Breast epithelium (tissue), 4 donors: ENCODE results near the gene GET4. TPM values are rescaled to one million over a fixed set of nuclear protein-coding genes. Genes with fewer than 3 reads are reported as not detected.

Experiments
- DNase-seq, 2 donors: peaks; one replicate each; pipeline ENCODE4 v3.0.0-alpha.2; 2019; ENCODE audit warnings: low spot score in 2 of 2
- H3K27ac ChIP-seq, 2 donors: fragments of 200-600 bp; sonication (generic) in 1 of 2; one replicate each; pipeline ENCODE4 v1.5.1; 2016 to 2019; ENCODE audit warnings: mild to moderate bottlenecking in 1 of 2
- H3K27me3 ChIP-seq, 2 donors: fragments of 200-600 bp; sonication (generic) in 1 of 2; one replicate each; pipeline versions ENCODE4 v1.5.1 to v1.6.0; 2017 to 2019; ENCODE audit warnings: control low read depth in 1 of 2, mild to moderate bottlenecking in 1 of 2
- H3K36me3 ChIP-seq: fragments of 200-600 bp; one replicate; pipeline ENCODE4 v1.5.1; 2019
- H3K4me1 ChIP-seq, 2 donors: fragments of 200-600 bp; sonication (generic); one replicate each; pipeline ENCODE4 v1.5.1; 2016 to 2019; ENCODE audit warnings: control low read depth in 1 of 2
- H3K4me3 ChIP-seq, 3 donors: fragments of 200-600 bp; sonication (generic); 1 replicate in 2 of 3; 2 replicates in 1 of 3; pipeline ENCODE4 v1.5.1; 2016 to 2019; ENCODE audit warnings: mild to moderate bottlenecking in 3 of 3, moderate library complexity in 2 of 3
- H3K9me3 ChIP-seq, 2 donors: fragments of 200-600 bp; sonication (generic) in 1 of 2; one replicate each; pipeline ENCODE4 v1.5.1; 2016 to 2019; ENCODE audit warnings: control low read depth in 1 of 2
- CTCF ChIP-seq, 3 donors: fragments of 450-650 bp; IDR thresholded peaks; one replicate each; pipeline ENCODE4 v1.5.1; 2016 to 2017; ENCODE audit warnings: antibody characterized with exemption in 3 of 3, mild to moderate bottlenecking in 3 of 3, moderate library complexity in 3 of 3
- POLR2A ChIP-seq: fragments of 450-650 bp; IDR thresholded peaks from one replicate; pipeline ENCODE4 v1.6.1; 2016; ENCODE audit warnings: antibody characterized with exemption, mild to moderate bottlenecking, moderate library complexity
- POLR2AphosphoS5 ChIP-seq, 3 donors: sonication (generic); formaldehyde crosslinking; IDR thresholded peaks; one replicate each; pipeline ENCODE4 v1.6.1; 2017; ENCODE audit warnings: antibody characterized with exemption in 3 of 3
- intact Hi-C: fragments of 100-400 bp; cut with DNase I; formaldehyde crosslinking; loops from one replicate; pipeline ENCODE4 v1.15.1; 2023; ENCODE audit warnings: low total_unique reads
- total RNA-seq, 3 donors: library from RNA; depleted of rRNA; stranded (reverse); fragments of >200 nt; gene quantifications; one replicate each; pipeline ENCODE4 v1.1.0, GENCODE V29; 2016

The GET4 gene
- total RNA-seq, 3 donors from 2014 or later = 23.7 to 33.4 (median 29.5) TPM

DNA sequence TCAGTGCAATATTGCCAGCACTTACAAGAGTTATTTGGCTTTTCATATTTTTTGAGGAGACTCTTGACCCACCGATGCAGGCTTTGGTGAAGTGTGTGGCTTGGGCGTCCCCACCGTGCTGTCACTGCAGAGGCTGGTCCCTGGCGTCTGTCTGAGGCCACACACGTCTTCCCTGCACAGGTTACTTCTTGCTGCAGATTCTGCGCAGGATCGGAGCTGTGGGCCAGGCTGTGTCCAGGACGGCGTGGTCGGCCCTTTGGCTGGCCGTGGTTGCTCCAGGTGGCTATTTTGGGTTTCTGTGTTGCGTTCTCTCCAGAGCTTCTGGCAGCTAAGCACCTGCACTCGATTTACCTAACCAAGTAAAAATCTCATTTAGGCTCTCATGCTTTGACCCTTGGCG, 25.1 kb upstream of the GET4 start:
- intact Hi-C loops = no loop called here
- DNase-seq = no peak
- no peak for TF ChIP-seq POLR2A
- no peak for TF ChIP-seq CTCF (IDR thresholded peaks at IDR 0.05)
- TF ChIP-seq POLR2AphosphoS5 (IDR thresholded peaks at IDR 0.05) = no peak
- no peaks in the 10 kb centered on the region for H3K9me3 ChIP-seq
- H3K4me3 ChIP-seq = no peak overlapping the region
- H3K27me3 ChIP-seq = no peaks in the 10 kb centered on the region
- H3K36me3 ChIP-seq = peaks cover 27% of the 10 kb centered on the region
- no peaks in the 10 kb centered on the region for H3K4me1 ChIP-seq
- H3K27ac ChIP-seq = no peak overlapping the region

GRCh38 chr7:853366-854117, 22.8 kb upstream of the GET4 start:
- Histone ChIP-seq H3K4me1 (no peaks in the 10 kb centered on the region), H3K36me3 (peaks cover 27% of the 10 kb centered on the region), H3K4me3 (no peak overlapping the region), H3K27ac (no peak overlapping the region), H3K27me3 (no peaks in the 10 kb centered on the region), H3K9me3 (no peaks in the 10 kb centered on the region)
- TF ChIP-seq POLR2A (no peak), POLR2AphosphoS5 (IDR thresholded peaks at IDR 0.05) (no peak), CTCF (IDR thresholded peaks at IDR 0.05) (no peak)
- no peak for DNase-seq
- intact Hi-C loops = no loop called here

GRCh38 chr7:854118-854775, 22.1 kb upstream of the GET4 start:
- intact Hi-C loops = no loop called here
- no peaks in the 10 kb centered on the region for H3K4me1 ChIP-seq
- no peak overlapping the region for H3K4me3 ChIP-seq
- H3K27ac ChIP-seq = no peak overlapping the region
- H3K27me3 ChIP-seq = no peaks in the 10 kb centered on the region
- H3K9me3 ChIP-seq = no peaks in the 10 kb centered on the region
- H3K36me3 ChIP-seq = peaks cover 27% of the 10 kb centered on the region
- no peak for TF ChIP-seq POLR2A
- TF ChIP-seq CTCF (IDR thresholded peaks at IDR 0.05) = no peak
- TF ChIP-seq POLR2AphosphoS5 (IDR thresholded peaks at IDR 0.05) = no peak
- no peak for DNase-seq

DNA sequence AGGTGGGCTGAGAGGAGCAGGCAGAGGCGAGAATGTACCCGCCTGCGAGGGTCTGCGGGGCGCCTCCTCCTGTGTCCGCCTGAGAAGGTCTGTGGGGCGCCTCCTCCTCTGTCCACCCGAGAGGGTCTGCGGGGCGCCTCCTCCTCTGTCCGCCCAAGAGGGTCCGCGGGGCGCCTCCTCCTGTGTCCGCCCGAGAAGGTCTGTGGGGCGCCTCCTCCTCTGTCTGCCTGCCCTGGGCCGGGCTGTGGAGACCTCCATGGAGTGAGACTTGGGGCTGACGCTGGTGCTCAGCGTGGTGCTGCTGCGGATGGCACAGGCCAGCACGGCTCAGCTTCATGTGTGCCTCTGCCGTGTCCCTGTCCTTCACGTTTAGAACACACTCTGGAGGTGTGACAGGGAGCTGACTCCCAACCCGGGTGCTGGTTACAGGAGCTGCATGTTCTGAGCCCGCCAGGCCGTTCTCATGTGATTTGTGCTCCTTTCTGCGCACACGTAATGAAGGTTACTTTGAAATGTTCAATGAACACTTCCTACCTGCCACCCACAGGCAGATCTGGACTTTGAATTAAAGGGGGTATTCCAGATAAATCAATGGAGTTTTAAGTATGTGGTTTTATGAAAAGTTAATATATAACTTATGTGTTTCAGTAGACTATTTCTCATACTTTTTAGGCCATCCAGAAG, 20.5 kb upstream of the GET4 start:
- no peaks in the 10 kb centered on the region for H3K27me3 ChIP-seq
- no peak overlapping the region for H3K27ac ChIP-seq
- no peak for DNase-seq
- no peak overlapping the region for H3K4me3 ChIP-seq
- peaks cover 27% of the 10 kb centered on the region for H3K36me3 ChIP-seq
- intact Hi-C loops = no loop called here
- H3K4me1 ChIP-seq = no peaks in the 10 kb centered on the region
- TF ChIP-seq CTCF (IDR thresholded peaks at IDR 0.05) (no peak), POLR2AphosphoS5 (IDR thresholded peaks at IDR 0.05) (no peak), POLR2A (no peak)
- H3K9me3 ChIP-seq = no peaks in the 10 kb centered on the region
